Hindlimb muscle (tissue), 1 donor: ENCODE measurements around the gene MYH7B. TPM values are rescaled to one million over a fixed set of nuclear protein-coding genes. Genes with fewer than 3 reads are reported as not detected.

Experiments used
- DNase-seq: peaks from one replicate; pipeline ENCODE4 v3.0.0-alpha.2; 2013
- polyA plus RNA-seq: library from polyadenylated mRNA; unstranded; fragments of 120-200 nt; gene quantifications from one replicate; pipeline ENCODE4 v1.2.1, GENCODE V29; 2013; ENCODE audit not compliant: insufficient read length

Gene MYH7B
- polyA plus RNA-seq, 1 donor, result 48.9 TPM

- DNase-seq, result no peak
These were observed 10.2 kb upstream of the MYH7B start for GRCh38 chr20:34945315-34946077.

GRCh38 chr20:34946661-34947060, 9.0 kb upstream of the MYH7B start:
- DNase-seq, result no peak

GRCh38 chr20:34947336-34947735, 8.3 kb upstream of the MYH7B start:
- no peak for DNase-seq

GRCh38 chr20:34948030-34948429, 7.6 kb upstream of the MYH7B start:
- DNase-seq, result no peak

- no peak for DNase-seq
These were observed 6.5 kb upstream of the MYH7B start for GRCh38 chr20:34949120-34949519.

- no peak for DNase-seq
These were observed 4.4 kb upstream of the MYH7B start for GRCh38 chr20:34951252-34951651.

GRCh38 chr20:34951652-34952051, 4.0 kb upstream of the MYH7B start:
- no peak for DNase-seq

- DNase-seq, result no peak
These were observed 3.0 kb upstream of the MYH7B start for GRCh38 chr20:34952671-34953070.

GRCh38 chr20:34953960-34954359, 1.7 kb upstream of the MYH7B start:
- DNase-seq, result no peak

GRCh38 chr20:34954904-34955230, 801 bp upstream of the MYH7B start:
- DNase-seq, result peak; percentile 36

- DNase-seq, result no peak
These were observed 382 bp downstream of the MYH7B start for GRCh38 chr20:34956041-34956458.

GRCh38 chr20:34956751-34957472, 1.2 kb downstream of the MYH7B start:
- no peak for DNase-seq

GRCh38 chr20:34964486-34964885, 8.8 kb downstream of the MYH7B start:
- DNase-seq, result no peak

GRCh38 chr20:34965051-34965450, 9.4 kb downstream of the MYH7B start:
- DNase-seq, result no peak

GRCh38 chr20:34967421-34967820, 11.8 kb downstream of the MYH7B start:
- DNase-seq, result no peak

GRCh38 chr20:34968042-34968775, 12.5 kb downstream of the MYH7B start:
- no peak for DNase-seq

GRCh38 chr20:34970193-34970840, 14.6 kb downstream of the MYH7B start:
- no peak for DNase-seq

- no peak for DNase-seq
These were observed 15.3 kb downstream of the MYH7B start for GRCh38 chr20:34970846-34971560.

- DNase-seq, result no peak
These were observed 16.0 kb downstream of the MYH7B start for GRCh38 chr20:34971561-34972235.

- no peak for DNase-seq
These were observed 18.6 kb downstream of the MYH7B start for GRCh38 chr20:34974246-34974645.

- DNase-seq, result no peak
These were observed 20.6 kb downstream of the MYH7B start for GRCh38 chr20:34976286-34976685.
